GM13977 (cell line): Measurements from ENCODE around the gene SERINC4.
"Not testable (repeated sequence)": the region's sequence is repeated elsewhere in the genome, so short reads cannot be mapped to it uniquely, and the experiment has no call there.

Experiments used
- DNase-seq: peaks from one replicate; pipeline ENCODE4 v3.0.0; 2012; ENCODE audit warnings: low spot score
- in situ Hi-C: fragments of 300-500 bp; cut with MboI; formaldehyde crosslinking; loops from one replicate; pipeline ENCODE4 v1.12.0; 2022; ENCODE audit warnings: low sequenced_read_pairs, low pct_unique_long_range_greater_than_20kb, mixed read lengths, inconsistent platforms; ENCODE audit not compliant: unreplicated experiment
- TF ChIP-seq, protein P1 (sequence below): IDR thresholded peaks from 2 replicates; pipeline ENCODE4 v1.5.1; 2012; ENCODE audit warnings: mild to moderate bottlenecking, control low read depth; ENCODE audit not compliant: insufficient read depth; ENCODE audit errors: extremely low read depth, missing control alignments

Gene SERINC4

GRCh38 chr15:43769584-43770228, 30.3 kb downstream of the SERINC4 start:
- DNase-seq: peak; percentile 40
- in situ Hi-C loops: no loop called here
- TF ChIP-seq, protein P1, sequence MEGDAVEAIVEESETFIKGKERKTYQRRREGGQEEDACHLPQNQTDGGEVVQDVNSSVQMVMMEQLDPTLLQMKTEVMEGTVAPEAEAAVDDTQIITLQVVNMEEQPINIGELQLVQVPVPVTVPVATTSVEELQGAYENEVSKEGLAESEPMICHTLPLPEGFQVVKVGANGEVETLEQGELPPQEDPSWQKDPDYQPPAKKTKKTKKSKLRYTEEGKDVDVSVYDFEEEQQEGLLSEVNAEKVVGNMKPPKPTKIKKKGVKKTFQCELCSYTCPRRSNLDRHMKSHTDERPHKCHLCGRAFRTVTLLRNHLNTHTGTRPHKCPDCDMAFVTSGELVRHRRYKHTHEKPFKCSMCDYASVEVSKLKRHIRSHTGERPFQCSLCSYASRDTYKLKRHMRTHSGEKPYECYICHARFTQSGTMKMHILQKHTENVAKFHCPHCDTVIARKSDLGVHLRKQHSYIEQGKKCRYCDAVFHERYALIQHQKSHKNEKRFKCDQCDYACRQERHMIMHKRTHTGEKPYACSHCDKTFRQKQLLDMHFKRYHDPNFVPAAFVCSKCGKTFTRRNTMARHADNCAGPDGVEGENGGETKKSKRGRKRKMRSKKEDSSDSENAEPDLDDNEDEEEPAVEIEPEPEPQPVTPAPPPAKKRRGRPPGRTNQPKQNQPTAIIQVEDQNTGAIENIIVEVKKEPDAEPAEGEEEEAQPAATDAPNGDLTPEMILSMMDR: peak; percentile 84

DNA sequence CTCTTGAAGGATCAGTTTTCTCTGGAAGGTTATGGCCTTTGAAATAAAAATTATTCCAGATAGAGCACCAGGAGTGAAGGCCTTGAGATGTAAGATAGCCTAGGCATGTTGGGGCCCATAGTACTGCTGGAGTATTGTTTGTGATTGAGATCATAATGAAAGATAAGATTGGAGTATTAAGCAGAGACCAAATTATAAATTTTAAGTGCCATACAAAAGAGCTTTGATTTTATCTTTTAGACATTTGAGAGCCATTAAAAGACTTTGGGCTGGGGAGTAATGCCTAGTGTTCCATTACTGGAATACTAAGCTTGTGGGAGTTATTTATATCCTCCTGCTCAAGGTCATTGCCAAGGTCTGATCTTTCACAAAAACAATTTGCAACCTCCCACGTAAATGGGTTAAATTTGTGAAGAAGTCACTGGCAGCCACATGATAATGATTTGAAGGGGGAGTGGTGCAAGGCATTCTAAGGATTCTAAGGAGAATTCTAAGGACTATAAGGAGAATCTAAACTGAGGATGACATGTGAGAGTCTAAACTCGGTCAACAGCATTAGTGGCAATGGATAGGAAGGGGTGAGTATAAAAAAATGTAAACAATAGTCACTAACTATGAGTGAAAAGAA, 36.1 kb downstream of the SERINC4 start:
- TF ChIP-seq, protein P1: no peak
- no peak for DNase-seq
- in situ Hi-C loops: no loop called here

GRCh38 chr15:43762824-43763223, 37.2 kb downstream of the SERINC4 start:
- in situ Hi-C loops: no loop called here

GRCh38 chr15:43751885-43752284, 48.1 kb downstream of the SERINC4 start:
- in situ Hi-C loops: no loop called here
- TF ChIP-seq, protein P1: no peak
- no peak for DNase-seq

More at GRCh38 chr15:43762824-43763223, 37.2 kb downstream of the SERINC4 start:
- no peak for DNase-seq
- TF ChIP-seq, protein P1: no peak

- TF ChIP-seq, protein P1: no peak
- DNase-seq: peak; percentile 68
- in situ Hi-C loops: no loop called here
Observed at GRCh38 chr15:43749690-43750345, 50.2 kb downstream of the SERINC4 start.

DNA sequence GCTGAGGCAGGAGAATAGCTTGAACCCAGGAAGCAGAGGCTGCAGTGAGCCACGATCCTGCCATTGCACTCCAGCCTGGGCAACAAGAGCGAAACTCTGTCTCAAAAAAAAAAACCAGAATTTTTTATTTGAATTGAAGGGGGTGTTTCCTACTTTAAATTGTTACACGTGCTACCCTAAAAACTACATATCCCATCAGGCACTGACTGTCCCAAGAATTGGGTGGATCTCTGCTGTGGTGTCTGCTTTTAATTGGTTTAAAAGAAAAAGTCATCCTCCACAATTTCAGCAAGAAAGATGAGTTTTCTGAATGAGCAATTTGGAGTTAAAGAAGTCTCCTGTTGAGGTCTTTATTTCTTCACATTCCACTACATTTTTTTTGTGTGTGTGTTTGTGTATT, 51.6 kb downstream of the SERINC4 start:
- in situ Hi-C loops: no loop called here
- TF ChIP-seq, protein P1: no peak
- DNase-seq: no peak

DNA sequence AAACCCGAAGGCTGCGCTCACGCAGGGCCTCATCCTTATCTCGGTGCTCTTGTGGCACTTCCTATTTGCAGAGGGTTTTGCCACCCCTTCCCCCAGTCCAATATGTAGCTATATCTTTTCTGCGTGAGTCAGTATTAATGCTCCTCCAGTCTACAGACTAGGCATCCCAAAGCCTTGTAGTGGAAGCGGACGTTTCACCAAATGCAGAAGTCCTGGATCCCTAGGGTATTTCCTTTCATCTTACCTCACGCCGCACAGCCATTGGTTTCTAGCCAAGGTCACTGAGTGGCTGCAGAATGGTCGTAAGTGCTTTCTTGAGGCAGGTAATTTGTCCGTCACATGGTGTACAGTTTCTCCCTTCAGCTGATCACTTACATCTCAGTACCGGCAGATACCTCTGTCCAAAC, 53.1 kb downstream of the SERINC4 start:
- DNase-seq: peak; percentile 30
- in situ Hi-C loops: not testable (repeated sequence)

- in situ Hi-C loops: not testable (repeated sequence)
- peak; percentile 95 for DNase-seq
Observed at GRCh38 chr15:43746245-43746902, 53.6 kb downstream of the SERINC4 start, which contains the start of gene PDIA3. PDIA3 (plus strand) TSS chr15:43746438; CDS start chr15:43746540, 102 bp downstream.
